Cardiac fibroblast (primary cell): ENCODE results near the gene IL1RL2.
A peak's percentile ranks its signal among the peaks of the same experiment; 100 is the strongest.

ENCODE experiments used
- DNase-seq, 2 donors: peaks; one replicate each; pipeline versions ENCODE4 v3.0.0 to v3.0.0-alpha.2; 2010; ENCODE audit warnings: low read depth in 2 of 2
- H3K4me3 ChIP-seq, 2 donors: replicated peaks in 1 of 2; 1 replicate in 1 of 2; 2 replicates in 1 of 2; pipeline ENCODE4 v1.5.1; 2011; ENCODE audit warnings: low read depth in 2 of 2, low read length in 2 of 2, mild to moderate bottlenecking in 2 of 2, moderate library complexity in 1 of 2
- TF ChIP-seq, protein P1 (sequence below): IDR thresholded peaks from one replicate; pipeline ENCODE4 v1.5.1; 2011; ENCODE audit warnings: low read depth, mild to moderate bottlenecking, low read length, inconsistent platforms

The IL1RL2 gene

DNA sequence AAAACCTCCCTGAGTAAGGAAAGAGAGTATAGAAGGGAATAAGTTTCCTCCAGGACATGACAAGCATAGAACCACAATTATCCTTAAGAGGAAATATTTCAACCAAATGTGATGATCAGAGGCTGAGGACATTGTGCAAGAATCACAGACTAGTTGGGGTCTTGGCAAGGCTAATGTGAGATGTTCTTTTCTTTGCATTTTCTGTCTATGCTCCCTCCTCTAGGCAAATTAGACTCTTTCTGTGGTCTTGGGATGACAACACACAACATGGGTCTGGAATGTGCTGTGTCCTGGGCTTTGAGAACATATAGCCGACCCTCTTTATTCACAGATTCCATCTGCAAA lies 92.5 kb downstream of the IL1RL2 start:
- TF ChIP-seq, protein P1, sequence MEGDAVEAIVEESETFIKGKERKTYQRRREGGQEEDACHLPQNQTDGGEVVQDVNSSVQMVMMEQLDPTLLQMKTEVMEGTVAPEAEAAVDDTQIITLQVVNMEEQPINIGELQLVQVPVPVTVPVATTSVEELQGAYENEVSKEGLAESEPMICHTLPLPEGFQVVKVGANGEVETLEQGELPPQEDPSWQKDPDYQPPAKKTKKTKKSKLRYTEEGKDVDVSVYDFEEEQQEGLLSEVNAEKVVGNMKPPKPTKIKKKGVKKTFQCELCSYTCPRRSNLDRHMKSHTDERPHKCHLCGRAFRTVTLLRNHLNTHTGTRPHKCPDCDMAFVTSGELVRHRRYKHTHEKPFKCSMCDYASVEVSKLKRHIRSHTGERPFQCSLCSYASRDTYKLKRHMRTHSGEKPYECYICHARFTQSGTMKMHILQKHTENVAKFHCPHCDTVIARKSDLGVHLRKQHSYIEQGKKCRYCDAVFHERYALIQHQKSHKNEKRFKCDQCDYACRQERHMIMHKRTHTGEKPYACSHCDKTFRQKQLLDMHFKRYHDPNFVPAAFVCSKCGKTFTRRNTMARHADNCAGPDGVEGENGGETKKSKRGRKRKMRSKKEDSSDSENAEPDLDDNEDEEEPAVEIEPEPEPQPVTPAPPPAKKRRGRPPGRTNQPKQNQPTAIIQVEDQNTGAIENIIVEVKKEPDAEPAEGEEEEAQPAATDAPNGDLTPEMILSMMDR: no peak
- no peak overlapping the region for H3K4me3 ChIP-seq
- DNase-seq: peak in 1 of 2 donors; percentile 45

DNA sequence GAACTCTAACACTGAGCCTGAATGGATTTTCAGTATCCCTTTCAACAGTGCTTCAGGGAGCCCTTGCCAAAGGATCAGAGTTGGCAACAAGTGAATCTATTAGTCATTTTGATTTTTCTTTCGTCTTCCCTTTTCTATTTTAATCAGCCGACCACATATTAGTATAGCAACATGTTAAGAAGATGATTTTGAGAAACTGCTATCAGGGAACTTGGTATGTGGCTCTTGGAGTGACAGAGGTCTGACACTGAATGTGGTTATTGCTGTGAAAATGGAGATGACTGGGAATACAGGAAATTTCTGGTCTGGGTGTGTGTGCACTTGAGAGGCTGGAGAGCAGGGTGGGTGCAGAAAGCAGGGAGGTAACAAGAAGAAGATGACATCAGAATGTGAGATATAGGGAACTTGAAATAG lies 95.9 kb downstream of the IL1RL2 start:
- peak in 1 of 2 donors; percentile 32 for DNase-seq
- TF ChIP-seq, protein P1: no peak
- H3K4me3 ChIP-seq: no peak overlapping the region

DNA sequence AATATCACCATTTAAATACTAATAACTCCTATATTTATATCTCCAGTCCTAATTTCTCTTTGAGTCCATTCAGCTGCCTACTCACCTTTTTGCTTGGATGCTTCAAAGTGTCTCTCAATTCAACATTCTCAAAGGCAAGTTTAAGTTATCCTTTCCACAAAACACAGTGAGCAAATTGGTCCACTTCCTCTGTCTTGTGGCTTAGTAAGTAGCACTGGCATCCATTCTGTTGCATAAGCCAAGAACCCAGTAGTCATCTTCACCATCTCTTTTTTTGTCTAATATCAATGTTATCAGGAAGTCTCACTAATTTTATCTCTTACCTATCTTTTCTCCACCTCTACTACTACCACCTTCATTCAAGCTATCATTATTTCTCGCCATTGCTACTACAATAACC lies 97.2 kb downstream of the IL1RL2 start:
- DNase-seq: peak in 1 of 2 donors; percentile 51
- no peak overlapping the region for H3K4me3 ChIP-seq
- TF ChIP-seq, protein P1: no peak

DNA sequence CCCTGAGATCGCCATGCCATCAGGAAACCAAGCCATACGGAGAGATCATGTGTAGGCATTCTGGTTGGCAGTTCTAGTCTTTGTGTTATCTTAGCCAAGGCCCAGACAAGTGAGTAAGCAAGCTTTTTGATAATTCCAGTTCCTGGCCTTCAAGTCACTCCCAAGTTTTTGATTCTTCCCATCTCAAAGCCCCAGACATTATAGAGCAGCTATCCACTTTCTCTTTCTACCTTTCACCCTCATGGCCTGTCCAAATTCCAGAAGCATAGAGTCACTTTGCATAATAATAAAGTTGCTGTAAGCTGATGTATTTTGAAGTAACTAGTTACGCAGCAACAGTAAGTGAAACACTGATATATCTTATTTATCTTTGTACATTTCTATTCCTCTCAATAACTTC lies 97.8 kb downstream of the IL1RL2 start:
- TF ChIP-seq, protein P1: no peak
- DNase-seq: no peak
- H3K4me3 ChIP-seq: no peak overlapping the region

DNA sequence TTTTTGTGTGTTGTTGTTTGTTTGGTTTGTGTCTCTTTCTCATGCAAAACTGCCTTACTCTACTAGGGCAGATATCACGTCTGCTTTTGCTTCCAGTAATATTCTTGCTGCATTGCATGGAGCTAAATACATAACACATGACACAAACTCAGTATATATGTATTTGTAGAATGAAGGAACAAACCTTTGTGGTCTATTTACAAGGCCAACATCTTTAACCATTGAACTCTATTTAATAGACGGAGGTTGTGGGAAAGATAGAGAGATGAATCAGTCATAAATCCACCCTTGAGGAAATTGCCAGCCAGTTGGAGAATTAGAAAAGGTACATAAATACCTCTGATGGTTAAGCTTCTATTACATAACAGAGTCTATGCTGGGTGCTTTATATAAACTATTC lies 98.5 kb downstream of the IL1RL2 start:
- H3K4me3 ChIP-seq: no peak overlapping the region
- TF ChIP-seq, protein P1: no peak
- DNase-seq: no peak

DNA sequence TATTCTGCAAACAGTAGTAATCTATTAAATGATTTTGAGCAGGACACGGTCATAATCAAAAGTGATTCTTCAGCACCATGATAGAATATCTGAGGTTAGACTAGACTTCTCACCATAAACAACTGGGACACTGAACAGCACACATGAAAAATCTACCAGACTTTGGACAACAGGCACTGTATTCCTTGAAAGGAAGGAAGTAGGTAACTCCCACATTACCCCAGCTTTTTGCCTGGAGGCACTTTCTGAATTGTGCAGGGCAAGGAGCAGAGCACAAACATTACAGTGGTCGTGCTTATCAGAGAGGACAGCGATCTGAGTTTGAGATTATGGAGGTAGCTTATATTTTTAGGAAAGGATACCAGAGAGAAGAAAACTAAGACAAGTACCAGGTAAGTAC lies 99.2 kb downstream of the IL1RL2 start:
- no peak overlapping the region for H3K4me3 ChIP-seq
- DNase-seq: no peak
- TF ChIP-seq, protein P1: no peak

DNA sequence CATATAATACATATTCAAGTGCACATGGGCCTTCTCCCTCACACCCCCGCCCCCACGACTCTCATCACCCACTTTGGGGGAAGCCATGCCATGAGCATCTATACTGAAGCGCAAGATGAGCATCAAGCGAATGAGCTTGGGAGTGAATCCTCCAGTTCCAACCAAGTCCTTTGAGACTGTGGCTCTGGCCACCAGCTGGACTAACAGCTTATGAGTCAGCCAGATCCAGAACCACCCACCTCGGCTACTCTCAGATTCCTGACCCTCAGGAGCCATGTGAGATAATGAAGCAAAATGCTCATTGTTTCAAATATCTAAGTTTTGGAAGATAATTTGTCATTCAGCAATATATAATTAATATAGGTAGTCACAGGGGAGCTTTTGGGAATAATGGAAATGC lies 102.3 kb downstream of the IL1RL2 start:
- peak in 1 of 2 donors; percentile 46 for DNase-seq
- no peak overlapping the region for H3K4me3 ChIP-seq
- TF ChIP-seq, protein P1: no peak
